Measurements from ENCODE around the gene APBA2.

APBA2 gene

GRCh38 chr15:29132735-29133181 is 247.0 kb downstream of the APBA2 start:
- Mint-ChIP-seq H3K27ac (no peak overlapping the region), H3K4me1 (no peaks in the 10 kb centered on the region), H3K27me3 (peaks cover 0 to 14% of the 10 kb centered on the region in 2 donors), H3K9me3 (peaks cover 0 to 1% of the 10 kb centered on the region in 2 donors), H3K36me3 (no peaks in the 10 kb centered on the region), H3K4me3 (no peak overlapping the region)
- DNase-seq (no peak), ATAC-seq (replicated peaks) (no peak)

GRCh38 chr15:29133321-29133720 is 247.5 kb downstream of the APBA2 start:
- ATAC-seq (replicated peaks), result no peak
- H3K27me3 Mint-ChIP-seq, result peaks cover 0 to 16% of the 10 kb centered on the region in 2 donors
- no peak overlapping the region for H3K27ac Mint-ChIP-seq
- H3K4me3 Mint-ChIP-seq, result no peak overlapping the region
- no peak for DNase-seq
- H3K4me1 Mint-ChIP-seq, result no peaks in the 10 kb centered on the region
- H3K36me3 Mint-ChIP-seq, result no peaks in the 10 kb centered on the region
- peaks cover 0 to 1% of the 10 kb centered on the region in 2 donors for H3K9me3 Mint-ChIP-seq

DNA sequence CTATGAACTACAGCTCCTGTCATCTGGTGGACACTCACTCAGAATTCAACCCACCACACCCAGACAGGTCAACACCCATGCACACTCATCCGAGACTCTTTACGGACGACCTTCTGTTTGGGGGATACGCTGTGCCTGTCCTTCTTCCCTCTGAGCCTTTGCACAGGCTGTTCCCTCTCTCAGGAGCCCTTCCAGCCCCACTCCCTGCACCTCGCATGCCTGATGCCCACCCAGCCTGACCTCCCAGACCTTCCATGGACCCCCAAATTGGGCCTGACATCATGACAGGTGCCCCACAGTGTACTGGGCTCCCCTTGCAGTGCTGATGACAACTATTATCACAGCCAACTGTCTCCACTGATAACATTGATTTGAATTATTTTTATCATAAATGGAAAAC is 248.0 kb downstream of the APBA2 start:
- Mint-ChIP-seq H3K4me1 (no peaks in the 10 kb centered on the region), H3K36me3 (no peaks in the 10 kb centered on the region), H3K9me3 (peaks cover 0 to 1% of the 10 kb centered on the region in 2 donors), H3K27ac (no peak overlapping the region), H3K27me3 (peaks cover 4 to 21% of the 10 kb centered on the region in 2 donors), H3K4me3 (no peak overlapping the region)
- DNase-seq (no peak), ATAC-seq (replicated peaks) (no peak)

DNA sequence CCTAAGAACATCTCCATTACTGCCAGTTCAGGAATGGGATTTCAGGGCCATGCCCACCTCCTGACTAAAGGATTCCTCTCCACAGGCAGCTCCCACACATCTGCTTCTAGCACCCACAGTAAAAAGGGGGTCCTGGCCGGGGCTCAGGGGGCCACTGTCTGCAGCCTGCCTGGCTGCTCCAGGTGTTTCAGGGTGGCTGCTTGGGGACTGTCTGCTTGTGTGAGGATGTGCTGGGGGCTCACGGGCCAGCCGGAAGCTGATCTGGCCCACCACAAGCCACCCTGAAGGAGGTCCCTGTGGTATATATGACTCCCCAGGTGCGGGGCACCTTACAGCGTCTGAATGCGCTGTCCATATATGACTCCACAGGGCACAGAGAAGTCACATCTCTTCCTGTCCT is 248.5 kb downstream of the APBA2 start:
- Mint-ChIP-seq H3K4me1 (no peaks in the 10 kb centered on the region), H3K9me3 (peaks cover 0 to 1% of the 10 kb centered on the region in 2 donors), H3K27me3 (peaks cover 8 to 23% of the 10 kb centered on the region in 2 donors), H3K4me3 (no peak overlapping the region), H3K27ac (no peak overlapping the region), H3K36me3 (no peaks in the 10 kb centered on the region)
- no peak for DNase-seq
- no peak for ATAC-seq (replicated peaks)

DNA sequence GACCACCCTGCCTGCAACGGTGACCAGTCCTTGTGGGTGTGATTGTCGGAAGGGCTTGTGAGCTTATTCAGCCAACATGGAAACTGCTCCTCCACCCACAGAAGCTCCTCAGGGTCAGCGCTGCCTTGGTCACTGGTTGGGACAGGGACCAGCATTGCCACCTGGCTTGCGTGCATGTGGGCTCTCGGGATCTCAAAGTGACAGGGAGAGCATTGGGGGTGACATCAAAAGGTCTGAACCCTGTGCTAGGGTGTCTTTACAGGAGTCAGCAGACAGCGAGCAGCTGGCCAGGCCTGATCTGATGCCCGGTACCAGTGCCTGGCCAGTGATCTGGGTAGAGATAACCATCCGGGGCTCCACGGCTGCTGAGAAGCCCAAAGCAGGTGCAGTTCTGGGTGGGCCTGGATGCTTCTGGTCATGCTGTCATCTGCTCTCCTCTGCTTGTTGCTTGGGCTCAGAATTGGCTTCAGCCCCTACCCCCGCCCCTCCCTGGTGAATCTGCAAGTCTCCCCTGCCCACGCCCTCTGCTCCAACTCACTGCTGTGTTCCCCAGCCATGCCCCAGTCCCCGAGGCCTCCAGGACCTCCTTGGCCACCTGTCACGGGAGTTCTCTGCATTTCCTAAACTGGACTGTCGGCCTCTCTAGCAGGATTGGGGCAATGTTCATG is 249.0 kb downstream of the APBA2 start:
- H3K27ac Mint-ChIP-seq, result no peak overlapping the region
- no peak overlapping the region for H3K4me3 Mint-ChIP-seq
- H3K4me1 Mint-ChIP-seq, result peaks cover 2 to 4% of the 10 kb centered on the region in 2 donors
- H3K36me3 Mint-ChIP-seq, result no peaks in the 10 kb centered on the region
- H3K9me3 Mint-ChIP-seq, result peaks cover 0 to 1% of the 10 kb centered on the region in 2 donors
- H3K27me3 Mint-ChIP-seq, result peaks cover 14 to 29% of the 10 kb centered on the region in 2 donors
- DNase-seq, result no peak
- ATAC-seq (replicated peaks), result no peak

- Mint-ChIP-seq H3K27me3 (peaks cover 19 to 34% of the 10 kb centered on the region in 2 donors), H3K36me3 (no peaks in the 10 kb centered on the region), H3K4me1 (peaks cover 7 to 9% of the 10 kb centered on the region in 2 donors), H3K27ac (no peak overlapping the region), H3K4me3 (no peak overlapping the region), H3K9me3 (peaks cover 0 to 1% of the 10 kb centered on the region in 2 donors)
- no peak for DNase-seq
- ATAC-seq (replicated peaks), result no peak
These were observed 249.5 kb downstream of the APBA2 start for GRCh38 chr15:29135309-29135657.

DNA sequence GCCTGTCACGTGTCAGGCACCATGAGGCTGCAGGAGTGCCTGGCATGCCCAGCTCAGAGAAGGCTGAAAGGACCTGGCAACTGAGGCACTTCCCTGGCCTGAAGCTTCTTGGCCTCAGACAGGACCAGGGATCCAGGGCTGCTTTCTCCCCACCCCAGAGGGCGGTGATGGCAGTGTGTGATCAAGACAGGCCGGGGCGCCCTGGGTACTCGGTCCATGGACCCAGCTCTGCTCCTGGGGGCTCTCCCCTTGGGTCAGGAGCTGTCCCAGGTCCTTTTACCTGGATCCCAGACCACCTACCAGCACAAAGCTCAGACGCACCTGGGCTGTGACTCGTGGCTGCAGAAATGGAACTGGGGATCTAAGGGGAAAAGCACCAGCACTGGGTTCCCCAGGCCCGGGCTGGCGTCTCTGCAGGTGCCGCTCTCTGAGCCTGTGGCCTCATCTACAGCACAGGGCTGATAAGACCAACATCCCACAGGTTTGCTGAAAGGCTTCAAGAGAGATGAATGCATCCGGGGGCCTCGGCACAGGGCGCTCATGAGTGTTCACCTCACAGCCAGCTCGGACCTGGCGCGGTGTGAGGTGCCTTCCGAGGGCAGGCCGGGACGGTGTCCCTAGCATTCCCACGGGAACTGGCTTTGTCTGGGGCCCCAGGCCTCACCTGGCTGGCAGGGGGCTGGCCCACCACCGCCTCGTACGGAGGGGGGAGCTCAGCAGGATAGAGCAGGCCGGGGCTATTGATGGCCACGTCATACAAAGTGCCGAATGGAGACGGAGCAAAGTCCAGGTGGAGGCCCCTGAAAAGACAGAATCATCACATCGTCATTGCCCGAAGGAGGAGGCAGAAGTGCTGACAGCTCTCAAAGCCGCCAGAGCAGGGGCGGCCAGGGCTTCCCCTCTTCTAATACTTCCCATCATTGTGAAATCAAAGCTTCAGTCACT is 250.2 kb downstream of the APBA2 start:
- no peak overlapping the region for H3K4me3 Mint-ChIP-seq
- peaks cover 7 to 9% of the 10 kb centered on the region in 2 donors for H3K4me1 Mint-ChIP-seq
- peaks cover 0 to 1% of the 10 kb centered on the region in 2 donors for H3K9me3 Mint-ChIP-seq
- H3K36me3 Mint-ChIP-seq, result no peaks in the 10 kb centered on the region
- no peak overlapping the region for H3K27ac Mint-ChIP-seq
- H3K27me3 Mint-ChIP-seq, result peaks cover 26 to 40% of the 10 kb centered on the region in 2 donors
- ATAC-seq (replicated peaks), result no peak
- no peak for DNase-seq

DNA sequence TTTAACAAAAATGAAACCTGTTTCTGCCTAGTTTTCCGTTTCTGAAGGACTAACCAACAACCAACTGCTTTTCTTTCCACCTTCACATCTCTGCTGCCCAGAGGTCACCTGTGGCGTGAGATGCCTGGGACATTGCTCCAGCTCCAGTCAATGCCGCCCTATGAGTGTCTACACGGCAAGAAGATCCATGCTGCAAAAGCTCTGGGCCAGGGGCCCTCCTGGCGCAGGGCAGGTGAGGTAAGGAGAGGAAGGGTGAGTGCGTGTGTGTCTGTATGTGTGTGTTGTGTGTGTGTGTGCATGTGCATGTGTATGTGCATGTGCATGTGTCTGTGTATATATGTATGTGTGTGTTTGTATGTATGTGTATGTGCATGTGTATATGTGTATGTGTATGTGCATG is 252.5 kb downstream of the APBA2 start:
- DNase-seq, result no peak
- no peak for ATAC-seq (replicated peaks)
- Mint-ChIP-seq H3K4me3 (no peak overlapping the region), H3K9me3 (peaks cover 0 to 1% of the 10 kb centered on the region in 2 donors), H3K4me1 (peaks cover 9 to 10% of the 10 kb centered on the region in 2 donors), H3K27ac (no peak overlapping the region), H3K36me3 (no peaks in the 10 kb centered on the region), H3K27me3 (peaks cover 34 to 45% of the 10 kb centered on the region in 2 donors)

DNA sequence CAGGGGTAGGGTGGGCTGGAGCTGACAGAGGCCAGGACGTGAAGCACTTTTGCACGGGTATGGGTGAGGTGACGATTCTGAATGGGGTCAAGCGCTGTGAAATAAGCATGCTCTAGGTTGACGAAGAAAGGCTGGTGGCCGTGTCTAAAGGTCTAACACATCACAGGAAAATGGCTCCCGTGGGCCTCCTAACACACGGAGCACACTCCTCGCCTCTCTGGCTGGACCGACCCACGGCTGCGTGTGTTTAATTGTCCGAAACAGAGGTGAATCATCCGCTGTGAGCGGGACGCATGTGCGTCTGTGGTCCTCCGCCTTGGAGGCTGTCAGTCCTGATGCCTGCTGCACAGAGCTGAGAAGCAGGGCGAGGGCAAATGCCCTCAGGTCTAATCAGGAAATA is 253.3 kb downstream of the APBA2 start:
- H3K4me1 Mint-ChIP-seq, result peaks cover 9 to 10% of the 10 kb centered on the region in 2 donors
- peaks cover 34 to 38% of the 10 kb centered on the region in 2 donors for H3K27me3 Mint-ChIP-seq
- no peak overlapping the region for H3K27ac Mint-ChIP-seq
- ATAC-seq (replicated peaks) (no peak), DNase-seq (no peak)
- H3K9me3 Mint-ChIP-seq, result no peaks in the 10 kb centered on the region
- no peaks in the 10 kb centered on the region for H3K36me3 Mint-ChIP-seq
- H3K4me3 Mint-ChIP-seq, result no peak overlapping the region

DNA sequence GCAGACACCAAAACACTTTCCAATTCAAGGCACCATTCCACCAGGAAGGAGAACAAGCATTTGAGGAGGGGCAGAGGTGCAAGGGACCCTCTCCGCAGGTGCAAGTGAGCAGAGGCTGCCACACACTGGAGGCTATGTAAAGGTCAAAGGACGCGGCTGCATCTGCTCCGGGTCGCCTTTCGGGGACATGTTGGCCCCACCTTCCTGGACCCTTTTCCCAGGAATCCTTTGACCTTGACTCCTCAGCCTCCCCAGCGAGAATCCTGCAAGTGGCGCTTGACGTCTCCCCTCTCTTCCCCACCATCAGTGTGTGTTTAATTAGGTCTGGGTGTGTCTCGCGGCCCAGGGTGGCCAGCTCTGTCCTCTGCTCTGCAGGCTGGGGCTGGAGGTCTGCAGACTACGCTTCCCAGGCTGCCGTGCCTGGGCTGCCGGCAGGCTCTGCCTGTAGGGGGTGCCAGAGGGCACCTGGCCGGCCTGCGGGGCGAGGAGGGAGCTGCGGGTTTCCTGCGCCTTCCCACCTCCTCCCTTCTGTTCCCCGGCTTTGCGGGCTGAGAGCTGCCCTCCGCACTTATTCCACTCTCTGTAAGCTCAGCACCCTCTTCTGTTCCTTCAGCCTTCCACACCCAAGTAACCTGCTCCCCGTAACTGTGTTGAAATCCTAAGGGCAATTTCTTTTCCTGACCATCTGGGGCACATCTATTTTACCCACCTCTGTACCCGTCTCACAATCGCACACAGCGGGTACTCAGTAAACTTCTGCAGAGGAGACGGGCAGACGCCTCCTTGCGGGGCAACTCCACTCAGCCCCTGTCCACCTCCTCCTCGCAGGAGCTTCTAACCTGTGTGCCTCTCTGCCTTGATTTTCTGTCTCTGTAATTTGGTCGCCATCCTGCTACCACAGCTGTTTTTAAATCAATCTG is 254.0 kb downstream of the APBA2 start:
- no peak overlapping the region for H3K27ac Mint-ChIP-seq
- H3K4me1 Mint-ChIP-seq, result peaks cover 9 to 10% of the 10 kb centered on the region in 2 donors
- H3K9me3 Mint-ChIP-seq, result no peaks in the 10 kb centered on the region
- DNase-seq (peak; percentile 13), ATAC-seq (replicated peaks) (peak; percentile 75 to 80)
- H3K4me3 Mint-ChIP-seq, result no peak overlapping the region
- H3K27me3 Mint-ChIP-seq, result peaks cover 34 to 38% of the 10 kb centered on the region in 2 donors
- no peaks in the 10 kb centered on the region for H3K36me3 Mint-ChIP-seq

- H3K9me3 Mint-ChIP-seq, result no peaks in the 10 kb centered on the region
- ATAC-seq (replicated peaks) (no peak), DNase-seq (no peak)
- no peak overlapping the region for H3K27ac Mint-ChIP-seq
- H3K36me3 Mint-ChIP-seq, result no peaks in the 10 kb centered on the region
- H3K4me3 Mint-ChIP-seq, result no peak overlapping the region
- H3K27me3 Mint-ChIP-seq, result peaks cover 34 to 38% of the 10 kb centered on the region in 2 donors
- peaks cover 9 to 10% of the 10 kb centered on the region in 2 donors for H3K4me1 Mint-ChIP-seq
These were observed 254.9 kb downstream of the APBA2 start for GRCh38 chr15:29140475-29141307.

- Mint-ChIP-seq H3K36me3 (no peaks in the 10 kb centered on the region), H3K27me3 (peaks cover 34 to 38% of the 10 kb centered on the region in 2 donors), H3K27ac (no peak overlapping the region), H3K9me3 (peaks cover 0 to 2% of the 10 kb centered on the region in 2 donors), H3K4me1 (peaks cover 9 to 10% of the 10 kb centered on the region in 2 donors), H3K4me3 (no peak overlapping the region)
- ATAC-seq (replicated peaks) (peak in 1 of 2 donors; percentile 10), DNase-seq (no peak)
These were observed 255.7 kb downstream of the APBA2 start for GRCh38 chr15:29141308-29142128.

All from stimulated activated naive B cell treated with anti-CD40 and anti-IgM and Interleukin-4, amounts not matched to agents 10 μg/mL and 1 μg/mL and 100 μg/mL, for 72 hours (primary cell).